HUES6 (cell line): Measurements from ENCODE around the gene CEP55.

Source experiments
- H3K27ac ChIP-seq: 2 replicates; pipeline ENCODE4 v1.7.0; 2013; ENCODE audit warnings: low read depth, mild to moderate bottlenecking, low read length, inconsistent platforms
- H3K27me3 ChIP-seq: 2 replicates; pipeline ENCODE4 v1.6.1; 2013; ENCODE audit warnings: low read length; ENCODE audit not compliant: control insufficient read depth, insufficient read depth
- H3K36me3 ChIP-seq: 2 replicates; pipeline ENCODE4 v1.6.1; 2013; ENCODE audit warnings: low read length; ENCODE audit not compliant: control insufficient read depth, insufficient read depth
- H3K4me1 ChIP-seq: 2 replicates; pipeline ENCODE4 v1.6.1; 2013; ENCODE audit warnings: low read length; ENCODE audit not compliant: control insufficient read depth, insufficient read depth
- H3K4me3 ChIP-seq: 2 replicates; pipeline ENCODE4 v1.5.1; 2013; ENCODE audit warnings: low read depth, low read length
- H3K9ac ChIP-seq: one replicate; pipeline ENCODE4 v1.6.1; 2013; ENCODE audit warnings: mild to moderate bottlenecking, low read length
- H3K9me3 ChIP-seq: 2 replicates; pipeline ENCODE4 v1.6.1; 2013; ENCODE audit warnings: low read depth, low read length; ENCODE audit not compliant: control insufficient read depth, insufficient read depth

The CEP55 gene

GRCh38 chr10:93471110-93471651 is 25.2 kb upstream of the CEP55 start:
- Histone ChIP-seq H3K9me3 (peaks cover 4% of the 10 kb centered on the region), H3K4me1 (peaks cover 23% of the 10 kb centered on the region), H3K27me3 (no peaks in the 10 kb centered on the region), H3K4me3 (no peak overlapping the region), H3K27ac (peak overlapping the region; percentile 76; the same call in 1 of the 2 replicates), H3K36me3 (no peaks in the 10 kb centered on the region), H3K9ac (no peak overlapping the region)

GRCh38 chr10:93473161-93473560 is 23.3 kb upstream of the CEP55 start:
- H3K9me3 ChIP-seq, result peaks cover 4% of the 10 kb centered on the region
- H3K36me3 ChIP-seq, result no peaks in the 10 kb centered on the region
- H3K9ac ChIP-seq, result no peak overlapping the region
- no peaks in the 10 kb centered on the region for H3K27me3 ChIP-seq
- no peak overlapping the region for H3K4me3 ChIP-seq
- H3K27ac ChIP-seq, result no peak overlapping the region
- H3K4me1 ChIP-seq, result peaks cover 19% of the 10 kb centered on the region

DNA sequence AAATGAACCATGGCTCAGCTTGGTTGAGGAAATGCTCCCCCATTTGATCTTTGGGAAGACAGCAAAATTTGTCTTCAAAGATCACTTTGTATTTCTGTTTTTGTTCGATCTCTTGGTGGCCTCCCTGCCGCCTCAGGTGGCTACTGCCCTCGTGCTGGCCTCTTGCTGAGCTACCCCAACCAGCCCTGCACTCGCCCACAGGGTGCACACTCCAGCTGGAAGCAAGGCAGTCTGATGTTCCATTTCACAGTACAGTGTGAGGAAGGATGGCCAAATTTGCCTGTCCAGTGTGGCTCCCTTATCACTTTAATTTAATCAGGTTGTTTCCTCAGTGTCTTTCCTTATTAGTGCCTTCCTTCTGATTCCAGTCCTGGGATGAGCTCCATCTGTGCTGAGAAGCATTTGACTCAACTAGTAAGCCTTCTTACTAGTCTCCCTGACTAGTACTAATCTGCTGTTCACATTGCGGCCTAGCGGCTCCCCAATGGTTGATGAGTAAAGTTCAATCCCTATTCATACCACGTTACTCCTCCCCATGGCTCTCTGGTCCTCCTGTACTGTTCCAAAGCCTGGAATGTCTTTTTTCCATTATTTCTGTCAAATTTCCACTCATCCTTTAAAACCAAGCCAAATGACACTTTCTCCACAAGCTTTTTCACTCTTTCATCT is 22.5 kb upstream of the CEP55 start:
- no peak overlapping the region for H3K4me3 ChIP-seq
- H3K4me1 ChIP-seq, result peaks cover 17% of the 10 kb centered on the region
- H3K27ac ChIP-seq, result no peak overlapping the region
- no peak overlapping the region for H3K9ac ChIP-seq
- no peaks in the 10 kb centered on the region for H3K36me3 ChIP-seq
- H3K27me3 ChIP-seq, result no peaks in the 10 kb centered on the region
- peaks cover 4% of the 10 kb centered on the region for H3K9me3 ChIP-seq

DNA sequence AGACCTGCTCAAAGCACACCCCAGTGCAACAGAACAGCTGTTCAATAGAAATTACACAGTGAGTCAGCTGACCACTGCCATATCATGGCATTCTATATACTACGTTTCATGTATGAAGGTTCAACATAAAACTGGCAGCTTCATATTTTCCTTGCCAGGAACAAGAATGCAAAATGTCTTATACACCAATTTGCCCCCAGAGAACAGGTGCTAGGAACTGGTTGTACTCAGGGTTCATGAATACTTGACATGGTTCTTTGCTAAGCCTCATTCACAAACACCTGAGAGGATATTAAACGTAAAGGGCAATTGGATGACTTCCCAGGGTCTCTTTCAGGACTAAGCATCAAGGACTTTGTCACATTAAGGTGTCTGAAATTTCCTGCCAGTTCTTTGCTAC is 21.2 kb upstream of the CEP55 start:
- H3K36me3 ChIP-seq, result no peaks in the 10 kb centered on the region
- H3K27me3 ChIP-seq, result no peaks in the 10 kb centered on the region
- H3K9ac ChIP-seq, result no peak overlapping the region
- H3K4me3 ChIP-seq, result no peak overlapping the region
- H3K27ac ChIP-seq, result no peak overlapping the region
- H3K9me3 ChIP-seq, result peaks cover 4% of the 10 kb centered on the region
- peaks cover 24% of the 10 kb centered on the region for H3K4me1 ChIP-seq

GRCh38 chr10:93475871-93476270 is 20.5 kb upstream of the CEP55 start:
- Histone ChIP-seq H3K36me3 (no peaks in the 10 kb centered on the region), H3K4me3 (no peak overlapping the region), H3K9ac (no peak overlapping the region), H3K27me3 (peaks cover 2% of the 10 kb centered on the region; the same call in 1 of the 2 replicates), H3K4me1 (peaks cover 21% of the 10 kb centered on the region), H3K9me3 (no peaks in the 10 kb centered on the region), H3K27ac (no peak overlapping the region)

GRCh38 chr10:93476756-93477155 is 19.7 kb upstream of the CEP55 start:
- no peaks in the 10 kb centered on the region for H3K36me3 ChIP-seq
- peaks cover 9% of the 10 kb centered on the region; the same call in 1 of the 2 replicates for H3K27me3 ChIP-seq
- peaks cover 15% of the 10 kb centered on the region for H3K4me1 ChIP-seq
- H3K27ac ChIP-seq, result no peak overlapping the region
- H3K9me3 ChIP-seq, result no peaks in the 10 kb centered on the region
- H3K9ac ChIP-seq, result no peak overlapping the region
- H3K4me3 ChIP-seq, result no peak overlapping the region

DNA sequence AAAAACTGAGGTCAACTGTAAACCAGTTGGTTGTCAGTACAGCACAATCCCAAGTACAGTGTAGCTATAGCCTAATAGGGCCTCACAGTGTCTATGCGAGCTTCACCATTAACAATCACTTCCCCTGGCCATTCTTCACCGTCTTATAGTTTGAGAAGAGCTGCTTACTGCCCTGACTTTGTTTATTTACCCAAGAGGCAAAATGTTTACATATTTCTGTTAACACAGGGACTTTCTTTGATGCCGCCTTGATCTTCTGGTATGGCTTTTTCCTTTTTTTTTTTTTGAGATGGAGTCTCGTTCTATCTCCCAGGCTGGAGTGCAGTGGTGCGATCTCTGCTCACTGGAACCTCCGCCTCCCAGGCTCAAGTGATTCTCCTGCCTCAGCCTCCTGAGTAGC is 17.5 kb upstream of the CEP55 start:
- Histone ChIP-seq H3K27me3 (peaks cover 9% of the 10 kb centered on the region; the same call in 1 of the 2 replicates), H3K4me1 (peaks cover 15% of the 10 kb centered on the region), H3K27ac (no peak overlapping the region), H3K9ac (no peak overlapping the region), H3K4me3 (no peak overlapping the region), H3K36me3 (no peaks in the 10 kb centered on the region), H3K9me3 (no peaks in the 10 kb centered on the region)

GRCh38 chr10:93481637-93482144 is 14.7 kb upstream of the CEP55 start:
- H3K4me3 ChIP-seq, result peak overlapping the region; percentile 77
- peak overlapping the region; percentile 62 for H3K9ac ChIP-seq
- peaks cover 13% of the 10 kb centered on the region for H3K4me1 ChIP-seq
- no peaks in the 10 kb centered on the region for H3K9me3 ChIP-seq
- H3K36me3 ChIP-seq, result no peaks in the 10 kb centered on the region
- H3K27ac ChIP-seq, result no peak overlapping the region; the same call in 1 of the 2 replicates
- H3K27me3 ChIP-seq, result peaks cover 9% of the 10 kb centered on the region; the same call in 1 of the 2 replicates

GRCh38 chr10:93482145-93482834 is 14.1 kb upstream of the CEP55 start, which contains the start of gene MYOF:
Gene MYOF (minus strand): TSS chr10:93482334. CDS start chr10:93482194, 140 bp downstream.
- Histone ChIP-seq H3K4me3 (peak within 1 kb of the TSS; percentile 77), H3K27me3 (peaks cover 9% of the 10 kb centered on the region; the same call in 1 of the 2 replicates), H3K9me3 (no peaks in the 10 kb centered on the region), H3K27ac (no peak within 1 kb of the TSS; the same call in 1 of the 2 replicates), H3K9ac (peak within 1 kb of the TSS; percentile 62), H3K36me3 (no peaks in the 10 kb centered on the region), H3K4me1 (peaks cover 13% of the 10 kb centered on the region)

DNA sequence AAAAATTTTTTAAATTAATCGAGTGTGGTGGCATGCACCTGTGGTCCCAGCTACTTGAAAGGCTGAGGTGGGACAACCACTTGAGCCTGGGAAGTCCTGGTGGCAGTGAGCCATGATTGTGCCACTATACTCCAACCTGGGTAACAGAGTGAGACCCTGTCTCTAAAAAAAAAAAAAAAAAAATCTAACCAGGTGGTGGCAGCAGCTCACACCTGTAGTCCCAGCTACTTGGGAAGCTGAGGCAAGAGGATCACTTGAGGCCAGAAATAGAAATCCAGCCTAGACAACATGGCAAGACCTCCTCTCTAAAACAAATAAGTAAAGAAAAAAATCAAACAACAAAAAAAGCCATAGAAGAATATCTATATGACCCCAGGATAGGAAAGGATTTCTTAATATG is 10.7 kb upstream of the CEP55 start:
- no peaks in the 10 kb centered on the region for H3K36me3 ChIP-seq
- H3K27ac ChIP-seq, result no peak overlapping the region
- peaks cover 8% of the 10 kb centered on the region; the same call in 1 of the 2 replicates for H3K27me3 ChIP-seq
- H3K4me3 ChIP-seq, result no peak overlapping the region
- no peaks in the 10 kb centered on the region for H3K9me3 ChIP-seq
- H3K4me1 ChIP-seq, result 0 out of 2 replicates have a peak, but pooled peaks cover 4% of the 10 kb centered on the region
- H3K9ac ChIP-seq, result no peak overlapping the region
